CD14-positive monocyte (primary cell): ENCODE results near the gene SIX5. TPM values are rescaled to one million over a fixed set of nuclear protein-coding genes. Genes with fewer than 3 reads are reported as not detected.

Experiments
- DNase-seq, 3 donors: peaks; one replicate each; pipeline ENCODE4 v3.0.0-alpha.2; 2011 to 2022
- H2AFZ ChIP-seq: 2 replicates; pipeline ENCODE4 v1.6.0; 2012; ENCODE audit warnings: mild to moderate bottlenecking, low read depth, low read length, inconsistent platforms; ENCODE audit not compliant: insufficient read depth, poor library complexity, severe bottlenecking
- H3K27ac ChIP-seq, 2 donors: 1 replicate in 1 of 2; 2 replicates in 1 of 2; pipeline ENCODE4 v1.5.1; 2012 to 2013; ENCODE audit warnings: low read length in 2 of 2, control low read depth in 1 of 2, inconsistent platforms in 1 of 2, low read depth in 1 of 2, mild to moderate bottlenecking in 1 of 2
- H3K27me3 ChIP-seq, 2 donors: one replicate each; pipeline versions ENCODE4 v1.6.0 to v1.6.1; 2011 to 2013; ENCODE audit warnings: low read length in 2 of 2; ENCODE audit not compliant: control insufficient read depth in 2 of 2, insufficient read depth in 2 of 2
- H3K36me3 ChIP-seq, 2 donors: replicated peaks in 1 of 2; 1 replicate in 1 of 2; 2 replicates in 1 of 2; pipeline versions ENCODE4 v1.5.1 to v1.6.1; 2012 to 2013; ENCODE audit warnings: low read length in 2 of 2, control low read depth in 1 of 2, inconsistent platforms in 1 of 2, mild to moderate bottlenecking in 1 of 2; ENCODE audit not compliant: insufficient read depth in 2 of 2, control insufficient read depth in 1 of 2
- H3K4me1 ChIP-seq, 2 donors: 1 replicate in 1 of 2; 2 replicates in 1 of 2; pipeline versions ENCODE4 v1.5.1 to v1.6.1; 2012 to 2013; ENCODE audit warnings: low read length in 2 of 2, control low read depth in 1 of 2, inconsistent platforms in 1 of 2, mild to moderate bottlenecking in 1 of 2, moderate library complexity in 1 of 2; ENCODE audit not compliant: insufficient read depth in 2 of 2, control insufficient read depth in 1 of 2
- H3K4me2 ChIP-seq: replicated peaks from 2 replicates; pipeline ENCODE3; 2012; ENCODE audit warnings: low read length, moderate library complexity, mild to moderate bottlenecking; ENCODE audit not compliant: poor library complexity, severe bottlenecking; ENCODE audit errors: extremely low read depth
- H3K4me3 ChIP-seq, 3 experiments: fragments of 200-600 bp in 1 of 3; sonication (generic) in 1 of 3; replicated peaks in 1 of 3; 1 replicate in 2 of 3; 2 replicates in 1 of 3; pipeline ENCODE4 v1.5.1; 2011 to 2013; ENCODE audit warnings: low read length in 3 of 3, mild to moderate bottlenecking in 3 of 3, control low read depth in 2 of 3, low read depth in 2 of 3, inconsistent platforms in 1 of 3, moderate library complexity in 1 of 3
- H3K79me2 ChIP-seq: 2 replicates; pipeline ENCODE4 v1.6.0; 2012; ENCODE audit warnings: mild to moderate bottlenecking, control low read depth, inconsistent platforms, low read length, moderate library complexity; ENCODE audit not compliant: insufficient read depth
- H3K9ac ChIP-seq: 2 replicates; pipeline ENCODE4 v1.6.0; 2017; ENCODE audit warnings: low read length, mild to moderate bottlenecking; ENCODE audit not compliant: insufficient read depth, poor library complexity, severe bottlenecking
- H3K9me3 ChIP-seq, 2 donors: replicated peaks in 1 of 2; 1 replicate in 1 of 2; 2 replicates in 1 of 2; pipeline versions ENCODE4 v1.5.1 to v1.6.1; 2012 to 2013; ENCODE audit warnings: low read length in 2 of 2, control low read depth in 1 of 2; ENCODE audit not compliant: control insufficient read depth in 1 of 2, insufficient read depth in 1 of 2
- H4K20me1 ChIP-seq: 2 replicates; pipeline ENCODE4 v1.6.0; 2012; ENCODE audit warnings: mild to moderate bottlenecking, low read length, control low read depth, moderate library complexity; ENCODE audit not compliant: insufficient read depth
- H3K27ac Mint-ChIP-seq, 7 donors: one replicate each; pipeline ENCODE4 v1.8.0; 2020; ENCODE audit warnings: mild to moderate bottlenecking in 7 of 7, mixed read lengths in 7 of 7, moderate library complexity in 6 of 7, inconsistent platforms in 2 of 7
- H3K27me3 Mint-ChIP-seq, 3 donors: one replicate each; pipeline ENCODE4 v1.8.0; 2021 to 2022; ENCODE audit warnings: low read depth in 3 of 3, mild to moderate bottlenecking in 3 of 3, mixed read lengths in 3 of 3, moderate library complexity in 3 of 3, inconsistent platforms in 1 of 3
- H3K36me3 Mint-ChIP-seq, 2 donors: one replicate each; pipeline ENCODE4 v1.8.0; 2020; ENCODE audit warnings: mixed read lengths in 2 of 2, inconsistent platforms in 1 of 2, mild to moderate bottlenecking in 1 of 2
- H3K4me1 Mint-ChIP-seq: one replicate; pipeline ENCODE4 v1.8.0; 2020; ENCODE audit warnings: mild to moderate bottlenecking, mixed read lengths
- H3K4me3 Mint-ChIP-seq, 2 donors: one replicate each; pipeline ENCODE4 v1.8.0; 2020; ENCODE audit warnings: mild to moderate bottlenecking in 2 of 2, mixed read lengths in 2 of 2, moderate library complexity in 1 of 2
- H3K9me3 Mint-ChIP-seq, 7 donors: one replicate each; pipeline ENCODE4 v1.8.0; 2020 to 2022; ENCODE audit warnings: mixed read lengths in 7 of 7, mild to moderate bottlenecking in 6 of 7, moderate library complexity in 6 of 7, inconsistent platforms in 2 of 7
- CTCF ChIP-seq: fragments of 200-600 bp; IDR thresholded peaks from one replicate; pipeline ENCODE4 v1.8.0; 2022; ENCODE audit warnings: antibody characterized with exemption, mild to moderate bottlenecking
- WGBS: methylation state at CpG from one replicate; pipeline ENCODE4 v1.1.5; 2013; ENCODE audit warnings: missing lambda C conversion rate; ENCODE audit not compliant: insufficient coverage; 5-methylcytosine and 5-hydroxymethylcytosine counted together
- intact Hi-C, 2 donors: fragments of 100-400 bp; cut with micrococcal nuclease; formaldehyde crosslinking; loops; one replicate each; pipeline versions ENCODE4 v1.15.0 to v1.15.1; 2023
- polyA plus RNA-seq, 3 donors: library from polyadenylated mRNA; depleted of rRNA in 1 of 3; unstranded in 2 of 3; stranded (reverse) in 1 of 3; fragments of 300-500 nt in 2 of 3; fragments of >200 nt in 1 of 3; fragmentation: Illumina TruSeq in 2 of 3; gene quantifications; 1 replicate in 2 of 3; 2 replicates in 1 of 3; pipeline ENCODE4 v1.2.3, GENCODE V29; 2012 to 2021

The SIX5 gene
- polyA plus RNA-seq, 3 donors, result 0.04 TPM; not detected in 2

- Histone ChIP-seq H3K4me3 (no peak overlapping the region), H3K27me3 (peaks cover 25 to 77% of the 10 kb centered on the region in 2 donors), H2AFZ (no peak overlapping the region), H3K79me2 (no peaks in the 10 kb centered on the region), H3K27ac (no peak overlapping the region), H3K9ac (no peak overlapping the region), H3K36me3 (no peaks in the 10 kb centered on the region), H3K4me2 (no peak overlapping the region), H3K9me3 (peaks cover 0 to 7% of the 10 kb centered on the region in 2 donors), H4K20me1 (peaks cover 18% of the 10 kb centered on the region), H3K4me1 (peaks cover 27 to 33% of the 10 kb centered on the region in 2 donors)
- no peak for TF ChIP-seq CTCF
- H3K36me3 Mint-ChIP-seq, result peaks cover 0 to 3% of the 10 kb centered on the region in 2 donors
- H3K27me3 Mint-ChIP-seq, result peaks cover 64 to 93% (median 75%) of the 10 kb centered on the region in 3 donors
- H3K27ac Mint-ChIP-seq, result no peak overlapping the region
- peak overlapping the region; percentile 32 to 76 for H3K4me3 Mint-ChIP-seq
- intact Hi-C loops, result no loop called here
- peaks cover 19% of the 10 kb centered on the region for H3K4me1 Mint-ChIP-seq
- H3K9me3 Mint-ChIP-seq, result peaks cover 0 to 16% (median 8%) of the 10 kb centered on the region in 7 donors
- WGBS, result 92% methylated on average over 14 of the region's 23 CpGs
- no peak for DNase-seq
Measured at GRCh38 chr19:45765702-45766295, 3.3 kb downstream of the SIX5 start.

GRCh38 chr19:45764945-45765701 lies 3.9 kb downstream of the SIX5 start:
- peak overlapping the region in 1 of 2 donors; percentile 70 for H3K4me3 Mint-ChIP-seq
- no peaks in the 10 kb centered on the region for H3K36me3 ChIP-seq
- no peak for TF ChIP-seq CTCF
- H3K9me3 Mint-ChIP-seq, result peaks cover 0 to 11% (median 5%) of the 10 kb centered on the region in 7 donors
- no peak overlapping the region for H3K4me3 ChIP-seq
- no peak overlapping the region for H3K27ac ChIP-seq
- WGBS, result 88% methylated on average over 18 of the region's 21 CpGs
- peaks cover 22 to 71% of the 10 kb centered on the region in 2 donors for H3K27me3 ChIP-seq
- peaks cover 13% of the 10 kb centered on the region for H3K4me1 Mint-ChIP-seq
- H3K36me3 Mint-ChIP-seq, result peaks cover 0 to 3% of the 10 kb centered on the region in 2 donors
- no peak overlapping the region for H3K9ac ChIP-seq
- H3K79me2 ChIP-seq, result no peaks in the 10 kb centered on the region
- H4K20me1 ChIP-seq, result peaks cover 13% of the 10 kb centered on the region
- peaks cover 0 to 7% of the 10 kb centered on the region in 2 donors for H3K9me3 ChIP-seq
- no peak overlapping the region for H2AFZ ChIP-seq
- peaks cover 20 to 26% of the 10 kb centered on the region in 2 donors for H3K4me1 ChIP-seq
- intact Hi-C loops, result no loop called here
- DNase-seq, result no peak
- H3K27ac Mint-ChIP-seq, result no peak overlapping the region
- no peak overlapping the region for H3K4me2 ChIP-seq
- H3K27me3 Mint-ChIP-seq, result peaks cover 61 to 93% (median 73%) of the 10 kb centered on the region in 3 donors
